GM19025 (cell line): ENCODE results near the gene GOLGA6C.
"Not testable (repeated sequence)": the region's sequence is repeated elsewhere in the genome, so short reads cannot be mapped to it uniquely, and the experiment has no call there.

Experiments used
- ATAC-seq: cut with Tn5 transposase; IDR thresholded peaks from one replicate; pipeline ENCODE4 v1.9.1; 2021; ENCODE audit warnings: mild to moderate bottlenecking, low read depth, moderate library complexity; ENCODE audit not compliant: unreplicated experiment

The GOLGA6C gene

GRCh38 chr15:75227663-75228280 is 30.4 kb upstream of the GOLGA6C start:
- ATAC-seq, result no peak

- no peak for ATAC-seq
These were observed 29.3 kb upstream of the GOLGA6C start for GRCh38 chr15:75228787-75229186.

GRCh38 chr15:75229191-75230015 is 28.7 kb upstream of the GOLGA6C start:
- no peak for ATAC-seq

- no peak for ATAC-seq
These were observed 28.2 kb upstream of the GOLGA6C start for GRCh38 chr15:75230016-75230343.

- no peak for ATAC-seq
These were observed 27.4 kb upstream of the GOLGA6C start for GRCh38 chr15:75230551-75231371.

GRCh38 chr15:75231836-75232235 is 26.3 kb upstream of the GOLGA6C start:
- no peak for ATAC-seq

GRCh38 chr15:75232252-75232813 is 25.8 kb upstream of the GOLGA6C start:
- ATAC-seq, result no peak

GRCh38 chr15:75232826-75233503 is 25.2 kb upstream of the GOLGA6C start:
- ATAC-seq, result no peak

- no peak for ATAC-seq
These were observed 24.5 kb upstream of the GOLGA6C start for GRCh38 chr15:75233504-75234190.

- no peak for ATAC-seq
These were observed 23.8 kb upstream of the GOLGA6C start for GRCh38 chr15:75234191-75234810.

GRCh38 chr15:75235051-75235673 is 23.0 kb upstream of the GOLGA6C start:
- ATAC-seq, result no peak

GRCh38 chr15:75235760-75236729 is 22.1 kb upstream of the GOLGA6C start:
- ATAC-seq, result no peak

GRCh38 chr15:75237316-75237982 is 20.7 kb upstream of the GOLGA6C start:
- no peak for ATAC-seq

GRCh38 chr15:75238150-75238549 is 20.0 kb upstream of the GOLGA6C start:
- ATAC-seq, result no peak

- not testable (repeated sequence) for ATAC-seq
These were observed 12.4 kb upstream of the GOLGA6C start for GRCh38 chr15:75245741-75246140.

- ATAC-seq, result not testable (repeated sequence)
These were observed 9.1 kb upstream of the GOLGA6C start for GRCh38 chr15:75248991-75249390.

GRCh38 chr15:75249726-75250125 is 8.4 kb upstream of the GOLGA6C start:
- ATAC-seq, result no peak
